ENCODE results near the gene CLEC9A.
"Not testable (repeated sequence)": the region's sequence is repeated elsewhere in the genome, so short reads cannot be mapped to it uniquely, and the experiment has no call there.

Gene CLEC9A

DNA sequence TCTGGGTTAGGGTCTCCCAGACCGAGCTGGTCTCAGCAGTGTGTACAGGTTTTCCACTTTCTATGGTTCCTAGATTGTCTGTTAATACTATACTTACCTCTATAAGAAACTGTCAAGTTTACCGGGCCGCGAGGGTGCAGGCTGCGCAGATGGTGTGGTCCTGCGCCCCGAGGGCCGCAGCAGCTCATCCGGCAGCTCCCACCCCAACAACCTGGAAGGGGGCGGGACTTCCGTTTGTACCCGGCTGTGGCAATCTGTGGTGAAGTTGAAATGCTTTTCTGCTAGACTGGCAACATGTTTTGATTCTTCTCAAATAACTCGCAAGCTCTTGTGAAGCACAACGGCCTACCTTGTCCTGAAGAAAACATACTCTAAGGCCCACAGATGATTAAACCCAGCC lies at the start of gene CLEC9A:
CLEC9A (plus strand) TSS at position 237 of the 400 bp plus-strand sequence. CDS start 22,006 bp downstream, outside the sequence.
- no peak for DNase-seq

GRCh38 chr12:9991876-9992275 lies 38.6 kb upstream of the CLEC9A start:
- DNase-seq: no peak

DNA sequence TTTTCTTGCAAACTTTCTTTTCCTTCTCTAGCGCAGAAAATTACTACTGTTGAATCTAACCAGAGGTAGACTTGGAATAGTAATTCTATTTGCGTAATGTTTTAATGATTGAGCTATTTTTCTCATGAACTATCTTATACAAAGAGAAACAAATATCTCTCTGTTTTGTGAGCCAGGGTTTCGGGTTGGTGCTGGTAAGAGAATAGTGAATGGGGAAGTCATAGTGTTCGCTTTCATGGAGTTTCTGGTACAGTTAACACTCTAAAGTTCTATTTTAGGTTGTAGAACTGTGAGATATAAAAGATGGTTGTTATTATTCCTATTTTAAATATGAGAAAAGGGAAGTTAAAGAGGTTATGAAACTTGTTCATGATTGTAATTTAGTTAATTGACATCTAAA lies 38.2 kb upstream of the CLEC9A start:
- no peak for DNase-seq

DNA sequence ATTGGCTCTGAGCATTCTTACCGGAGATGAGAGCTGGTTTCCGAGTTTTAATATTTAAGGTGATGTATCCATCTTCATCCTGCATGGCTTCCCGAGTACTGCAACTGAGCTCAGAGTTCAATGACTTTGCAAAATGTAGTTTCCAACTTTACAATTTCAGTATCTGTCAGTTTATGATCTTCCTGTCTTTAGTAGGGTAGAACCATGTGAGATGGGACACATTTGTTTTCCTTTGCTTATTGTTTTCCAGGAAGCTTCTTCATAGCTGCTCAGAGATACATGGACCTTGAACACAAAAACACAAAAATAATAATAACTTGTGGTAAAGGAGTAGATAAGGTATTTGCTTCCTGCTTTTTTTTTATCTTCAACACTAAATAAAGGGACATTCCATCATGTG lies 31.5 kb upstream of the CLEC9A start, which contains the start of gene CLEC1B:
CLEC1B (minus strand) TSS at position 106 of the 400 bp plus-strand sequence; CDS start at position 85, 21 bp downstream.
- no peak for DNase-seq

DNA sequence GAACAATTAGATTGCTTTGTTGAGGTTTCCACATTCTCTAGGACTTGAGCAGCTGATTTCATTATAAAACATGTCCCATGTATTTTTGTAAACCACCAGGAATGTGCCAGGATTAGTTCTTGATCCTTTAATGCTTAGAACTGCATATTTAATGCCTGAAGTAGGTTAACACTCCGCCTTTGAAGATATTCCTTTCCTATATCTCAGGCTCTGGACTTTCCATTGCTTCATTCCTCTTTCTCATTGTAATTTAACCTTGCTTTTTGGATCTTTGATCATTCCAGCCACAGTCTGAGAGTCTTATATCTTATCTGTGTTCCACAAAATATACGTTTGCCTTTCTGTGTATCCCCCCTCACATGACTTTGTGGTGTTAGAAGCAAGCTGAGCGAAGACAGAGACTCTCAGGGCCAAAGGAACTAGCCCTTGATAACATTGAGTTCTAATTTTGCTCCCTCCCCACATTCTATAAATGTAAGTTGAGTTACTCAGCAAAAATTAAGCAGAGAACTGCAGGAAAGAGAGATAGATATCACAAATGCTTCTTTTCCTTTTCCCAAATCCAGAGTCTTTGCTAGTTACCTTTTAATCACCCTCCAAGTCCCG lies 29.2 kb upstream of the CLEC9A start:
- no peak for DNase-seq

DNA sequence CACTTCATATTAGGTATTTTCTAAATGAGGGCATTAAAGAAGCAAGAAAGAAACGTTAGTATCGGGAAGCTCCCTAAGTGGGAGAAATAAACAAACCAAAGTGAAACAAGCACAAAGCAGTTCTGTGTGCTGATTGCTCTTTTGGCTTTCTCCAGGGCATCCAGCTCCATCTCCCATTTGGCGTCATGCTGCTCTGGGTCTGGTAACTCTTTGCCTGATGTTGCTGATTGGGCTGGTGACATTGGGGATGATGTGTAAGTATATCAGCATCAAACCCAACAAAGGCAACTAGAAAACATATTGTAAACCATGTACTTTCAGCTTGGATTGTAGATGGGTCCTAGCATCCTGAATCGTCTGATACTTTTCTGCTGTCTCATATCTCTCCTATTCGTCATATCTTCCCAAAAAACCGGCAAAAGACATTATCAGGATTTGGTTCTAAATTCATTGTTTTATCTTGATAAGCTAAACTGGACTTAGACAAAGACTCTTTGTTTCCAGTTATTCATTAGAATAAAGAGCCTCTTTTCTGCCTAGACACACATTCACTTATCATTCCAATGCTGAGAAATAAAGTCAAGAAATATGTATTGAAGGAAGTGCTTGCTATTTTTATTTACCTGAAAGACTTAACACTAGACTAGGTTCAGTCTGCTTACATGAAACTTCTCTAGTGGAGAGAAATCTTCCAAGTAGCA lies 17.7 kb upstream of the CLEC9A start:
- no peak for DNase-seq

DNA sequence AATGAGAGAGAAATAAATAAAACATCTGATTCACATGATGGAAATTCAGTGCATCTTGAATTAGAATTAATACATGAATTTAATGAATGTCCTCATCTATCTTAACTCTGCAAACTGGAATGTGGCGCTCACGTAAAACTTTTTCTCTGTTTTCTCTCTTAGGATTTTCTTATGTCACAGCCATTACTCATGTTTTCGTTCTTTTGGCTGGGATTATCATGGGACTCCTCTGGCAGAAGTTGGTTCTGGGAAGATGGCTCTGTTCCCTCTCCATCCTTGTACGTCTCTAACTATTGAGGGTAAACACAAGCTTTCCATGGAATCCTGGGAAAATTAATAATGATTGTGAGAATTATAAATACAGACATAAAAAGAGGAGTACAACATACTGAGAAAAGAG lies 15.0 kb upstream of the CLEC9A start:
- no peak for DNase-seq

- DNase-seq: no peak
Measured at GRCh38 chr12:10016881-10017280, 13.6 kb upstream of the CLEC9A start.

GRCh38 chr12:10018386-10018785 lies 12.1 kb upstream of the CLEC9A start:
- no peak for DNase-seq

DNA sequence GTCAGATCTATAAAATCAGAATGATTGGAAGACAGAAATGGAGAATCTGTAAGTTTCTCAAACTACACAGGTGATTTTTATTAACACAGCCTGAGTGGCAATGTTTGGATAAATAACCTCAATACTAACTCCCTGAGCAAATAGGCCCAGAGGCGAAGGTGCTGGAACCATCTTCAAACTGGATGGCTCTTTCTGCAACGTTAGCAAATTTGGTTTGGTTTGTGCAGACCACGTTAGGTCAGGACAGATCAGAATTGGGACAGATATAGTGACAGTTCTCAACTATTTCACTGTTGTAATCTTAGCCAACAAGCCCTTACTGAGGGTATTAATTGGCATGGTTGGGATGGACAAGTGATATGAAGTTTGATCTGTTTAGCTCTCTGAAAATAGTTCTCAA lies 9.1 kb upstream of the CLEC9A start:
- DNase-seq: no peak

DNA sequence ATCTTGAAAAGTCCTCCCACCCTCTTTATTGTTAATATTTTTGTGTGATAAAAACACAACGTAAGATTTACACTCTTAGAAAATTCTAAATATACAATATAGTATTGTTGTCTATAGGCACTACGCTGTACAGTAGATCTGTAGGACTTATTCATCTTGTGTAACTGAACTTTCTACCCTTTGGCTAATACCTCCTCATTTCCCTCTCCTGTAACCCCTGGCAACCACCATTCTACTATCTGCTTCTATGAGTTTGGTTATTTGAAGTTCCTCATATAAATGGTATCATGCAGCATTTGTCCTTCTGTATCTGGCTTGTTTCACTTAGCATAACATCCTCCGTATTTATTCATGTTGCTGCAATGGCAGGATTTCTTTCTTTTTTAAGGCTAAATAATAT lies 5.2 kb upstream of the CLEC9A start:
- no peak for DNase-seq

- not testable (repeated sequence) for DNase-seq
Measured at GRCh38 chr12:10026666-10027065, 3.8 kb upstream of the CLEC9A start.

DNA sequence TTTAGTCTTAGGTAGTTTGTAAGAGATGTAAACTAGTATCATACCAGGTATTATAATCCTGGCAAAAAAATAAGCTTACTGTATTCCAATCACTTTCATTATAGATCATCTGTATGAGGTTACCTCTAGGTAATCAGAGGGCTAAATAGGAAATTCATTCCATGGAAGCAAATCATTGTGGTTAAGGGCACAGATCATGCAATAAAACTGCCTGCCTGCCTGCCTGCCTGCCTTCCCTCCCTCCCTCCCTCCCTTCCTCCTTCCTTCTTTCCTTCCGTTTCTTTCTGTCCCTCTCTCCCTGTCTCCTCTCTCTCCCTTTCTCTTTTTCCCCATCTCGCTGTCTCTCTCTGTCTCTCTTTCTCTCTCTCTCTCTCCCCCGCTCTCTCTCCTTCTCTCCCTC lies 3.2 kb upstream of the CLEC9A start:
- DNase-seq: no peak

DNA sequence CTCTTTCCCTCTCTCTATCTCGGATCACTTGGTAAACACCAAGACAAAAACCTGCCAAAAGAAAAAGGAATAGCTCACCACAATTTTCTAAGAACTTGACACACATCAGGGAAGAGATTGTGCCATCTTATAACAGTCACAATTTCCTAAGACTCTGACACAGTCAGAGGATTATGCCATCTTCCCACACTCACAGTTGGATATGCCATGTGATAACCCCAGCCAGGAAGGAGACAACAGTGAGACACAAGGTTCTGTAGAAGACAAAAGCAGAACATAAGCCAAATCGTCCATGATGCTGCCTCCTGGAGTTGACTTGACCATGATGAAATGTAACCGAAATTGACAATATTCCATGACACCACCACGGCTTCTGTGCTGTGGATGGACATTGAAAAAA lies 2.8 kb upstream of the CLEC9A start:
- DNase-seq: no peak

DNA sequence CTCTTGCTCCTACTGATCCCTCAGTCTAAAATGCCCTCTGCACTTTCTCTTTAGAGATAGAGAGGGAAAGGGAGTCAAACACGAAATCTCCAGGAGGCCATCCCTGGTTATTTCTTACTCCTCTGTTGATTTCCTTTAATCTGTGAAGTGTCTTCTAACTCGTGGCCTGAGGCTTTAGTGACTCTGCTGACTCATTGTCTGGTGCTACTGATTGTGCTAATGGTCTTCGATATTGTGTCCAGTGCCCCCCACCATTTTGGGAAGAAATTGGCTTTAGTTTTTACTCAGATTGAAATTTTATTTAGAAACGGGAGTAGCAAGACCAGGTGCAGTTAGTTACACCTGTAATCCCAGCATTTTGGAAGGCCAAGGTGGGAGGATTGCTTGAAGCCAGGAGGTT lies 839 bp downstream of the CLEC9A start:
- DNase-seq: no peak

DNA sequence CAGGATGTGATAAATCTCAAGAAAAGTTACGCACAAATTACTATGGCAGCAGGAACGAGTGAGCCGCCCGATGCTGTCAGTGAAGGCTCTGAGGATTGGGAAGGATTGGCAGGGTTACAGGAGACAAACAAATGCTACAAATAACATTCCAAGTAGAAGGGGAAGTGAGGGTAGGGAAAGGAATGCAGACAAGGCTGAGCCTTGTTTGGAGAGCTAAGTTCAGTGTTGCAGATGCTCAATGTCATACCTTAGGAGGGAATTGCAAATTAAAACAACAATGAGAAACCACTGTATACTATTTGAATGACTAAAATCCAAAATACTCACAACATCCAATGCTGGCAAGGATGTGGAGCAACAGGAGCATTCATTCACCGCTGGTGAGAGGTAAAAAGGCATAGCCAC lies 1.3 kb downstream of the CLEC9A start:
- DNase-seq: no peak

GRCh38 chr12:10033783-10034545 lies 3.5 kb downstream of the CLEC9A start:
- DNase-seq: no peak

DNA sequence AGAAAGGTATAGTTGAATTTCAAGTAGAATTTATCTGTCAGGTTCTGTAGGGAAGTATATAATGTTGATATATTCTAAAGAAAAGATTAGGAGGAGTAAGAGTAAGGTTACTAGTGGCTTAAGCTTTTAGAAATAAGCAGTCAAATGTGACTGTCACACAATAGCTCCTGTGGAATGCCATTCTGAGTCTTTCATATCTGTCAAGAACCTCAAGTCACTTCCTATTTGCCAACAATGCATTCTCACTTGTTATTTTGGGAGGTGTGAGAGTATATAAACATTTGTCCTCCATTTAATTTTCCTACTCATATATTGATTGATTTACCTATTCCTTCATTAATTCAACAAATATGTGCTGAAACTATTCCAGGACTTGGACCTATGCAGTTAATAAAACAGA lies 11.7 kb downstream of the CLEC9A start:
- DNase-seq: no peak

GRCh38 chr12:10048526-10048925 lies 18.0 kb downstream of the CLEC9A start:
- DNase-seq: no peak

- no peak for DNase-seq
Measured at GRCh38 chr12:10052193-10052913, 21.9 kb downstream of the CLEC9A start.

DNA sequence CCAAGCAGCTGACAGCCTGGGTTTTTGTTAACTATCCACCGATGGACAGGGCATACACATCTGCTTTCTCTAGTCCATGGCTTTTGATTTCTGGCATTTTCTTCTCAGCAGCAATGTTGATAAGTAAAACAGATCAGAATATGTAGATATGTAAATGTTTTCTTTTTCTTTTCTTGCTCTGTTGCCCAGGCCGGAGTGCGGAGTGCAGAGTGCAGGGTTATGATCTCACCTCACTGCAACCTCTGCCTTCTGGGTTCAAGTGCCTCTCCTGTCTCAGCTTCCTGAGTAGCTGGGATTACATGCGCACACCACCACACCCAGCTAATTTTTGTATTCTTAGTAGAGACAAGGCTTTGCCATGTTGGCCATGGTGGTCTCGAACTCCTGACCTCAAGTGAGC lies 27.9 kb downstream of the CLEC9A start:
- no peak for DNase-seq

DNA sequence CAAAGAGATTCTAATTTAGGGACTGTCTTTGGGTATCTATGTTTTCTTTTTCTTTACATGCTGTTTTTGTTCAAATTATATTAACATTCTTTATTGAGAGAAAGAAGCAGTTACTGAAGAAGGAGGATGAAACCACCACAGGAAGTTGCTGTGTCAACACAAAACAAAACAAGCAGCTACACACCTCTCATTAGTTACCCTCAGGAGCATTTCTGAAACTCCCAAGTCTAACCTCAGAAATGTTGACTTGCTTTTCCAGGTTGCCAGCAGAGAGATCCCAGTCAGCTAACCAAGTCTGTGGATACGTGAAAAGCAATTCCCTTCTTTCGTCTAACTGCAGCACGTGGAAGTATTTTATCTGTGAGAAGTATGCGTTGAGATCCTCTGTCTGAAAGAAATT lies 34.8 kb downstream of the CLEC9A start:
- no peak for DNase-seq

- DNase-seq: no peak
Measured at GRCh38 chr12:10067264-10067663, 36.8 kb downstream of the CLEC9A start.
